SK-N-SH (cell line): ENCODE measurements around the gene EEF1A2. TPM values are rescaled to one million over a fixed set of nuclear protein-coding genes. Genes with fewer than 3 reads are reported as not detected.

Source experiments
- CTCF ChIA-PET: fragments of 300-600, 350-600 bp; formaldehyde crosslinking; extraction: SDS; loops from one replicate; lab custom pipeline; 2021; lab: Yijun Ruan, JAX
- POLR2A ChIA-PET: fragments of 350-600 bp; sonication (Branson Sonifier 250); formaldehyde crosslinking; extraction: SDS; loops from one replicate; lab custom pipeline; 2020; ENCODE audit warnings: antibody characterized with exemption, inconsistent platforms; lab: Yijun Ruan, JAX
- DNase-seq: peaks from one replicate; pipeline ENCODE4 v3.0.0; 2012
- H2AFZ ChIP-seq: fragments of 200-600 bp; sonication (generic); 2 replicates; pipeline ENCODE4 v1.8.1; 2016; ENCODE audit warnings: antibody characterized with exemption, mild to moderate bottlenecking, low read depth
- H3F3A ChIP-seq: fragments of 200-600 bp; sonication (generic); replicated peaks from 2 replicates; pipeline ENCODE3; 2016; ENCODE audit warnings: antibody characterized with exemption, mild to moderate bottlenecking; ENCODE audit not compliant: insufficient read depth
- H3K27ac ChIP-seq, 2 experiments: fragments of 200-500 bp in 1 of 2; fragments of 200-600 bp in 1 of 2; sonication (Bioruptor generic) in 1 of 2; sonication (generic), shearing (Covaris generic) in 1 of 2; 2 replicates each; pipeline versions ENCODE4 v1.5.1 to v1.6.1; 2014 to 2016; ENCODE audit warnings: low read depth in 2 of 2, inconsistent platforms in 1 of 2, low read length in 1 of 2, mild to moderate bottlenecking in 1 of 2, mixed read lengths in 1 of 2
- H3K27me3 ChIP-seq: fragments of 200-600 bp; sonication (generic), shearing (Covaris generic); 2 replicates; pipeline ENCODE4 v1.6.1; 2016; ENCODE audit warnings: mixed run types; ENCODE audit not compliant: insufficient read depth
- H3K36me3 ChIP-seq, 2 experiments: fragments of 200-500 bp in 1 of 2; fragments of 200-600 bp in 1 of 2; sonication (Bioruptor generic) in 1 of 2; sonication (generic) in 1 of 2; replicated peaks in 1 of 2; 2 replicates each; pipeline versions ENCODE3 to v1.5.1; 2014 to 2016; ENCODE audit warnings: low read length in 1 of 2, mild to moderate bottlenecking in 1 of 2; ENCODE audit not compliant: insufficient read depth in 2 of 2, control insufficient read depth in 1 of 2
- H3K4me1 ChIP-seq, 2 experiments: fragments of 200-500 bp in 1 of 2; fragments of 200-600 bp in 1 of 2; sonication (Bioruptor generic) in 1 of 2; sonication (generic), shearing (Covaris generic) in 1 of 2; 2 replicates each; pipeline versions ENCODE4 v1.5.1 to v1.6.1; 2014 to 2016; ENCODE audit warnings: low read depth in 1 of 2, low read length in 1 of 2, mixed run types in 1 of 2; ENCODE audit not compliant: insufficient read depth in 2 of 2, control insufficient read depth in 1 of 2
- H3K4me2 ChIP-seq: fragments of 200-600 bp; sonication (generic), shearing (Covaris generic); 2 replicates; pipeline ENCODE4 v1.6.1; 2017; ENCODE audit warnings: mixed run types
- H3K4me3 ChIP-seq, 2 experiments: fragments of 200-500 bp in 1 of 2; fragments of 200-600 bp in 1 of 2; sonication (Bioruptor generic) in 1 of 2; sonication (generic), shearing (Covaris generic) in 1 of 2; 2 replicates each; pipeline versions ENCODE4 v1.5.1 to v1.8.1; 2014 to 2016; ENCODE audit warnings: low read depth in 2 of 2, inconsistent platforms in 1 of 2, low read length in 1 of 2, mild to moderate bottlenecking in 1 of 2, mixed read lengths in 1 of 2, moderate library complexity in 1 of 2
- H3K79me2 ChIP-seq: fragments of 200-600 bp; sonication (generic); 2 replicates; pipeline ENCODE4 v1.8.1; 2017; ENCODE audit warnings: mild to moderate bottlenecking; ENCODE audit not compliant: insufficient read depth
- H3K9ac ChIP-seq: fragments of 200-600 bp; sonication (generic); 2 replicates; pipeline ENCODE4 v1.6.1; 2017; ENCODE audit warnings: mixed run types
- H3K9me2 ChIP-seq: fragments of 200-600 bp; sonication (generic); 2 replicates; pipeline ENCODE4 v1.6.1; 2017; ENCODE audit warnings: mixed run types
- H3K9me3 ChIP-seq: fragments of 200-600 bp; sonication (generic); 2 replicates; pipeline ENCODE4 v1.6.1; 2017; ENCODE audit warnings: mixed run types, mild to moderate bottlenecking, moderate library complexity
- H4K20me1 ChIP-seq: fragments of 200-600 bp; sonication (generic); 2 replicates; pipeline ENCODE4 v1.6.1; 2017; ENCODE audit warnings: mild to moderate bottlenecking, mixed run types; ENCODE audit not compliant: insufficient read depth
- CHD2 ChIP-seq: fragments of 150-350 bp; IDR thresholded peaks from 2 replicates; pipeline ENCODE4 v1.6.1; 2018; ENCODE audit warnings: low read length; ENCODE audit not compliant: partially characterized antibody
- ELF1 ChIP-seq: IDR thresholded peaks from 2 replicates; pipeline ENCODE4 v1.4.0; 2012
- EZH2phosphoT487 ChIP-seq: fragments of 200-600 bp; sonication (generic); IDR thresholded peaks from 2 replicates; pipeline ENCODE4 v1.6.1; 2017; ENCODE audit warnings: low read depth, mixed run types, mild to moderate bottlenecking, antibody characterized with exemption, moderate library complexity, borderline replicate concordance
- GABPA ChIP-seq: IDR thresholded peaks from 2 replicates; pipeline ENCODE4 v1.4.0; 2012; ENCODE audit warnings: low read depth, mild to moderate bottlenecking
- IRF3 ChIP-seq: fragments of 150-350 bp; IDR thresholded peaks from 2 replicates; pipeline ENCODE4 v1.6.1; 2016; ENCODE audit warnings: mild to moderate bottlenecking, low read depth, low read length
- JUND ChIP-seq: IDR thresholded peaks from 2 replicates; pipeline ENCODE4 v1.4.0; 2012
- MEF2A ChIP-seq: IDR thresholded peaks from 2 replicates; pipeline ENCODE4 v1.4.0; 2012; ENCODE audit warnings: low read depth, borderline replicate concordance
- RFX5 ChIP-seq: IDR thresholded peaks from 2 replicates; pipeline ENCODE4 v1.6.1; 2012; ENCODE audit warnings: mild to moderate bottlenecking, improper control_type of control experiment, low read length
- SMC3 ChIP-seq: IDR thresholded peaks from 2 replicates; pipeline ENCODE4 v1.6.1; 2012; ENCODE audit warnings: low read depth, low read length, improper control_type of control experiment
- TAF1 ChIP-seq: IDR thresholded peaks from 2 replicates; pipeline ENCODE4 v1.6.1; 2012; ENCODE audit warnings: low read depth, mild to moderate bottlenecking, low read length, moderate library complexity, borderline replicate concordance
- YY1 ChIP-seq: IDR thresholded peaks from 2 replicates; pipeline ENCODE4 v1.4.0; 2012; ENCODE audit warnings: low read depth, mild to moderate bottlenecking
- WGBS: methylation state at CpG from one replicate; pipeline ENCODE4 v1.1.6; 2017; ENCODE audit warnings: low lambda C conversion rate; 5-methylcytosine and 5-hydroxymethylcytosine counted together
- polyA plus RNA-seq, 3 experiments: library from polyadenylated mRNA; depleted of rRNA; stranded (reverse); fragments of >200 nt; gene quantifications; 2 replicates each; pipeline ENCODE4 v1.2.3, GENCODE V29; 2012
- TF ChIP-seq, protein P1 (sequence below): IDR thresholded peaks from 2 replicates; pipeline ENCODE4 v1.6.1; 2012; ENCODE audit warnings: mild to moderate bottlenecking, low read depth, low read length, moderate library complexity
- TF ChIP-seq, protein P2 (sequence below): fragments of 150-350 bp; IDR thresholded peaks from 2 replicates; pipeline ENCODE4 v1.6.1; 2017; ENCODE audit warnings: antibody characterized with exemption, low read length, low read depth, borderline replicate concordance
- TF ChIP-seq, protein P3 (sequence below): IDR thresholded peaks from 2 replicates; pipeline ENCODE4 v1.4.0; 2012; ENCODE audit warnings: low read depth, borderline replicate concordance

EEF1A2 gene
- polyA plus RNA-seq, 1 of the 3 experiments (the other 2 are of a cell fraction): 16.5 TPM

DNA sequence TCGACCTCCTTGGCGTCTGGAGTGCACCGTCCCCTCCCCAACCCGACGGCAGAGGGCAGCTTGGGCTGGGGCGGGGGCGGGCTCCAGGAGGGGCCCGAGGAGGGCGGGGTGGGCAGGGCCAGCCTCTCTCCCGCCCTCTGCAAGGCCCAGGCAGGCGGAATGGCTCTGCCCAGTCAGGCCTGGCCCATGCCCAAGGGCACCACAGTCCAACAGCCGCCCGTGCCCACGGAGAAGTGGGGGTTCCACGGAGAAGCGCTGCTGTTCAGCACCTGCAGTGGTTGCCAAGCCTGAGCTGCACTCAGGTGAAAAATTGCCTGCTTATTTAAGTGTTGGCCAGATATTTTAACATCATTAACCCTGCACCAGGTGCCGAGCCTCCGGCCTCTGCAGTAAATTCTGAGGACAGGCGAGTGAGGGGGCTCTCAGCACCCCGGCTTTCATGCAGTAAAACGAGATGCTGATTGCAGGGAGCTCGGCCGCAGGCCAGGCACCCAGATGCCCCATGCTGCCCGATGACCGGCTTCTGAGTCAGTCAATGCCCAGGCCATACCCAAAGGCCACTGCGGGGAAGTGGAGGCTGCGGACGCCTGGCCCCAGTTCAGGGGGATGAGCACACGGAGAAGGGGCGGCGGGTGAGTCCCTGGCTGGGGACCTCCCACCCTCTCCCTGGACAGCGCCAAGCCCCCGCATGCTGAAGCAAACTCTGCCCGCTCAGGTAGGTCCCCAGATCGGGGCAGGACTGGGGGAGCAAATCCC is 49.0 kb upstream of the EEF1A2 start, which contains the start of gene SRMS:
TSS of gene SRMS (minus strand) at position 25 of the 756 bp plus-strand sequence. CDS start 286 bp downstream, outside the sequence.
- Histone ChIP-seq H3K4me2 (no peak within 1 kb of the TSS), H4K20me1 (no peaks in the 10 kb centered on the region), H3K9me3 (no peaks in the 10 kb centered on the region), H3K9me2 (no peaks in the 10 kb centered on the region), H3K27ac (no peak within 1 kb of the TSS), H3K36me3 (no peaks in the 10 kb centered on the region), H3K4me1 (peaks cover 0 to 2% of the 10 kb centered on the region in 2 experiments; a peak in 1 of 4 replicates), H3K9ac (no peak within 1 kb of the TSS)
- 80% methylated on average over 19 of the region's 35 CpGs for WGBS
- ChIA-PET POLR2A (interaction anchor here (0.8 kb wide), 1 partner anchor 9 kb away, joined by 3 read pairs; no protein-coding TSS in a partner anchor), CTCF (interaction anchor here (1.0 to 8.2 kb wide), 2 partner anchors 9 to 13 kb away, joined by 3 to 66 read pairs; partner anchors contain the start of gene PTK6)
- TF ChIP-seq SMC3 (no peak), YY1 (no peak), IRF3 (no peak), ELF1 (no peak), JUND (no peak), RFX5 (no peak), GABPA (no peak), EZH2phosphoT487 (no peak), TAF1 (no peak), CHD2 (no peak), MEF2A (no peak)
- TF ChIP-seq, protein P1, sequence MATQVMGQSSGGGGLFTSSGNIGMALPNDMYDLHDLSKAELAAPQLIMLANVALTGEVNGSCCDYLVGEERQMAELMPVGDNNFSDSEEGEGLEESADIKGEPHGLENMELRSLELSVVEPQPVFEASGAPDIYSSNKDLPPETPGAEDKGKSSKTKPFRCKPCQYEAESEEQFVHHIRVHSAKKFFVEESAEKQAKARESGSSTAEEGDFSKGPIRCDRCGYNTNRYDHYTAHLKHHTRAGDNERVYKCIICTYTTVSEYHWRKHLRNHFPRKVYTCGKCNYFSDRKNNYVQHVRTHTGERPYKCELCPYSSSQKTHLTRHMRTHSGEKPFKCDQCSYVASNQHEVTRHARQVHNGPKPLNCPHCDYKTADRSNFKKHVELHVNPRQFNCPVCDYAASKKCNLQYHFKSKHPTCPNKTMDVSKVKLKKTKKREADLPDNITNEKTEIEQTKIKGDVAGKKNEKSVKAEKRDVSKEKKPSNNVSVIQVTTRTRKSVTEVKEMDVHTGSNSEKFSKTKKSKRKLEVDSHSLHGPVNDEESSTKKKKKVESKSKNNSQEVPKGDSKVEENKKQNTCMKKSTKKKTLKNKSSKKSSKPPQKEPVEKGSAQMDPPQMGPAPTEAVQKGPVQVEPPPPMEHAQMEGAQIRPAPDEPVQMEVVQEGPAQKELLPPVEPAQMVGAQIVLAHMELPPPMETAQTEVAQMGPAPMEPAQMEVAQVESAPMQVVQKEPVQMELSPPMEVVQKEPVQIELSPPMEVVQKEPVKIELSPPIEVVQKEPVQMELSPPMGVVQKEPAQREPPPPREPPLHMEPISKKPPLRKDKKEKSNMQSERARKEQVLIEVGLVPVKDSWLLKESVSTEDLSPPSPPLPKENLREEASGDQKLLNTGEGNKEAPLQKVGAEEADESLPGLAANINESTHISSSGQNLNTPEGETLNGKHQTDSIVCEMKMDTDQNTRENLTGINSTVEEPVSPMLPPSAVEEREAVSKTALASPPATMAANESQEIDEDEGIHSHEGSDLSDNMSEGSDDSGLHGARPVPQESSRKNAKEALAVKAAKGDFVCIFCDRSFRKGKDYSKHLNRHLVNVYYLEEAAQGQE: no peak
- TF ChIP-seq, protein P2, sequence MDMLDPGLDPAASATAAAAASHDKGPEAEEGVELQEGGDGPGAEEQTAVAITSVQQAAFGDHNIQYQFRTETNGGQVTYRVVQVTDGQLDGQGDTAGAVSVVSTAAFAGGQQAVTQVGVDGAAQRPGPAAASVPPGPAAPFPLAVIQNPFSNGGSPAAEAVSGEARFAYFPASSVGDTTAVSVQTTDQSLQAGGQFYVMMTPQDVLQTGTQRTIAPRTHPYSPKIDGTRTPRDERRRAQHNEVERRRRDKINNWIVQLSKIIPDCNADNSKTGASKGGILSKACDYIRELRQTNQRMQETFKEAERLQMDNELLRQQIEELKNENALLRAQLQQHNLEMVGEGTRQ: no peak
- TF ChIP-seq, protein P3, sequence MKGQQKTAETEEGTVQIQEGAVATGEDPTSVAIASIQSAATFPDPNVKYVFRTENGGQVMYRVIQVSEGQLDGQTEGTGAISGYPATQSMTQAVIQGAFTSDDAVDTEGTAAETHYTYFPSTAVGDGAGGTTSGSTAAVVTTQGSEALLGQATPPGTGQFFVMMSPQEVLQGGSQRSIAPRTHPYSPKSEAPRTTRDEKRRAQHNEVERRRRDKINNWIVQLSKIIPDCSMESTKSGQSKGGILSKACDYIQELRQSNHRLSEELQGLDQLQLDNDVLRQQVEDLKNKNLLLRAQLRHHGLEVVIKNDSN: no peak
- TF ChIP-seq, all 33 proteins: peak for 0
- peaks cover 7% of the 10 kb centered on the region for H3F3A ChIP-seq
- no peaks in the 10 kb centered on the region for H3K79me2 ChIP-seq
- DNase-seq: peak; percentile 60
- H2AFZ ChIP-seq: no peak within 1 kb of the TSS
- H3K4me3 ChIP-seq: no peak within 1 kb of the TSS
- no peaks in the 10 kb centered on the region for H3K27me3 ChIP-seq
